HCT116 (cell line): ENCODE results near the gene RAD51AP2. TPM values are rescaled to one million over a fixed set of nuclear protein-coding genes. Genes with fewer than 3 reads are reported as not detected.

Source experiments
- total RNA-seq: library from RNA; stranded (reverse); gene quantifications from one replicate; pipeline ENCODE4 v1.2.1, GENCODE V29; 2021; ENCODE audit not compliant: unreplicated experiment

The RAD51AP2 gene
- total RNA-seq, 1 experiment from 2014 or later, result 0.10 TPM

Other genes starting within 250 kb of the RAD51AP2 start
- gene VSNL1, start 22.3 kb upstream of the RAD51AP2 start, total RNA-seq, result 4.6 TPM
- gene SMC6, start 235.4 kb upstream of the RAD51AP2 start, total RNA-seq, result 26.4 TPM
- gene GEN1, start 235.7 kb upstream of the RAD51AP2 start, total RNA-seq, result 19.7 TPM